ENCODE data around the gene GAS7. TPM values are rescaled to one million over a fixed set of nuclear protein-coding genes. Genes with fewer than 3 reads are reported as not detected.

The GAS7 gene
- total and polyA plus RNA-seq, 9 of the 15 experiments (the other 6 are each of a cell fraction or from before 2014, with no cell fraction given): 0.11 to 0.33 TPM; not detected in 7

DNA sequence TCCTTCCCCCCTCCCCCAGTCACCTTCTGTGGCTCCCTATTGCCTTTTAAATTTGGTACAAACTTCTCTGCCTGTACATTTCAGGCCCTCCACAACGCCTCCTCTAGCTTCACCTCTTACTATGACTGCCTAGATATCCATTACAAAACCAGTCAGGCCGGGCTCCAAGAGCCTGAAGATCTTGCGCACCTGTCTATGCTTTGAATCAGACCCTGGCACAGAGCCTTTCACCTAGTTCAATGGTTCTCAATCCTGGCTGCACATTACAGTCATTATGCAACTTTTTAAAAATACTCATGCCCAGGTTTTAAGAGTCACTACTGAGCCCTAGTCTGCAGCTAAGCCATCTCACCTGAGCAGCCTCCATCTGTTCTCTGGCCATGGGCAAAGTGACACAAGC is 1.6 kb upstream of the GAS7 start:
- no peaks in the 10 kb centered on the region for H4K20me1 ChIP-seq (replicated peaks; ENCODE audit: control insufficient read depth, insufficient read depth, low read length)
- no peak overlapping the region for H3K27ac ChIP-seq (ENCODE audit: extremely low read depth, low read depth, low read length)
- in situ Hi-C loops (cut with MboI) (no loop called here), intact Hi-C loops (cut with micrococcal nuclease) (no loop called here)
- DNase-seq (ENCODE audit: extremely low read depth in 1 of 4, low spot score in 3 of 4) (no peak), FAIRE-seq (no peak), ATAC-seq (no peak)
- H3K36me3 ChIP-seq (ENCODE audit: control insufficient read depth, insufficient read depth, low read length): no peaks in the 10 kb centered on the region
- no peaks in the 10 kb centered on the region for H3K4me1 ChIP-seq (replicated peaks in 1 of 2; ENCODE audit: control insufficient read depth in 2 of 2, insufficient read depth in 2 of 2, low read length in 2 of 2)
- BruUV-seq (replicated peaks): no TSS peak
- H3K9me3 ChIP-seq (replicated peaks; ENCODE audit: control insufficient read depth, insufficient read depth, low read depth, low read length): no peaks in the 10 kb centered on the region
- no peak for TF ChIP-seq FOXK1 (CRISPR knock-in tag; IDR thresholded peaks at IDR 0.05; ENCODE audit: borderline replicate concordance)
- TF ChIP-seq HDAC2 (IDR thresholded peaks at IDR 0.05): no peak
- TF ChIP-seq ZNF79 (CRISPR knock-in tag; IDR thresholded peaks at IDR 0.05; ENCODE audit: low read depth): no peak
- TF ChIP-seq, protein P1, sequence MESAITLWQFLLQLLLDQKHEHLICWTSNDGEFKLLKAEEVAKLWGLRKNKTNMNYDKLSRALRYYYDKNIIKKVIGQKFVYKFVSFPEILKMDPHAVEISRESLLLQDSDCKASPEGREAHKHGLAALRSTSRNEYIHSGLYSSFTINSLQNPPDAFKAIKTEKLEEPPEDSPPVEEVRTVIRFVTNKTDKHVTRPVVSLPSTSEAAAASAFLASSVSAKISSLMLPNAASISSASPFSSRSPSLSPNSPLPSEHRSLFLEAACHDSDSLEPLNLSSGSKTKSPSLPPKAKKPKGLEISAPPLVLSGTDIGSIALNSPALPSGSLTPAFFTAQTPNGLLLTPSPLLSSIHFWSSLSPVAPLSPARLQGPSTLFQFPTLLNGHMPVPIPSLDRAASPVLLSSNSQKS (CRISPR knock-in tag; IDR thresholded peaks at IDR 0.05): no peak
- TF ChIP-seq, protein P2, sequence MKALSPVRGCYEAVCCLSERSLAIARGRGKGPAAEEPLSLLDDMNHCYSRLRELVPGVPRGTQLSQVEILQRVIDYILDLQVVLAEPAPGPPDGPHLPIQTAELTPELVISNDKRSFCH (CRISPR knock-in tag; IDR thresholded peaks at IDR 0.05): no peak
- TF ChIP-seq, protein P2 (tag; IDR thresholded peaks at IDR 0.05): no peak
- TF ChIP-seq, protein P3, sequence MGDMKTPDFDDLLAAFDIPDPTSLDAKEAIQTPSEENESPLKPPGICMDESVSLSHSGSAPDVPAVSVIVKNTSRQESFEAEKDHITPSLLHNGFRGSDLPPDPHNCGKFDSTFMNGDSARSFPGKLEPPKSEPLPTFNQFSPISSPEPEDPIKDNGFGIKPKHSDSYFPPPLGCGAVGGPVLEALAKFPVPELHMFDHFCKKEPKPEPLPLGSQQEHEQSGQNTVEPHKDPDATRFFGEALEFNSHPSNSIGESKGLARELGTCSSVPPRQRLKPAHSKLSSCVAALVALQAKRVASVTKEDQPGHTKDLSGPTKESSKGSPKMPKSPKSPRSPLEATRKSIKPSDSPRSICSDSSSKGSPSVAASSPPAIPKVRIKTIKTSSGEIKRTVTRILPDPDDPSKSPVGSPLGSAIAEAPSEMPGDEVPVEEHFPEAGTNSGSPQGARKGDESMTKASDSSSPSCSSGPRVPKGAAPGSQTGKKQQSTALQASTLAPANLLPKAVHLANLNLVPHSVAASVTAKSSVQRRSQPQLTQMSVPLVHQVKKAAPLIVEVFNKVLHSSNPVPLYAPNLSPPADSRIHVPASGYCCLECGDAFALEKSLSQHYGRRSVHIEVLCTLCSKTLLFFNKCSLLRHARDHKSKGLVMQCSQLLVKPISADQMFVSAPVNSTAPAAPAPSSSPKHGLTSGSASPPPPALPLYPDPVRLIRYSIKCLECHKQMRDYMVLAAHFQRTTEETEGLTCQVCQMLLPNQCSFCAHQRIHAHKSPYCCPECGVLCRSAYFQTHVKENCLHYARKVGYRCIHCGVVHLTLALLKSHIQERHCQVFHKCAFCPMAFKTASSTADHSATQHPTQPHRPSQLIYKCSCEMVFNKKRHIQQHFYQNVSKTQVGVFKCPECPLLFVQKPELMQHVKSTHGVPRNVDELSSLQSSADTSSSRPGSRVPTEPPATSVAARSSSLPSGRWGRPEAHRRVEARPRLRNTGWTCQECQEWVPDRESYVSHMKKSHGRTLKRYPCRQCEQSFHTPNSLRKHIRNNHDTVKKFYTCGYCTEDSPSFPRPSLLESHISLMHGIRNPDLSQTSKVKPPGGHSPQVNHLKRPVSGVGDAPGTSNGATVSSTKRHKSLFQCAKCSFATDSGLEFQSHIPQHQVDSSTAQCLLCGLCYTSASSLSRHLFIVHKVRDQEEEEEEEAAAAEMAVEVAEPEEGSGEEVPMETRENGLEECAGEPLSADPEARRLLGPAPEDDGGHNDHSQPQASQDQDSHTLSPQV (IDR thresholded peaks at IDR 0.05): no peak
- H3K79me2 ChIP-seq (ENCODE audit: control insufficient read depth, insufficient read depth, low read length): no peaks in the 10 kb centered on the region
- WGBS (ENCODE audit: insufficient coverage, low coverage, missing lambda C conversion rate): 6% methylated on average over 2 of the region's 3 CpGs
- no peak overlapping the region for H3K4me3 ChIP-seq
- H3K4me2 ChIP-seq (ENCODE audit: insufficient read depth, low read length): no peak overlapping the region
- no peaks in the 10 kb centered on the region for H3K9me1 ChIP-seq (ENCODE audit: control insufficient read depth, insufficient read depth, low read length)
- H3K27me3 ChIP-seq (ENCODE audit: control insufficient read depth in 2 of 2, insufficient read depth in 2 of 2, low read length in 2 of 2): no peaks in the 10 kb centered on the region
- ChIA-PET CTCF (ENCODE audit: low intra/inter-chr PET ratio) (no interaction called here), POLR2A (no interaction called here)
- no peak overlapping the region for H2AFZ ChIP-seq (ENCODE audit: low read depth, low read length)
- no peak overlapping the region for H3K9ac ChIP-seq (ENCODE audit: insufficient read depth in 1 of 2, low read depth in 2 of 2, low read length in 2 of 2)
